NT2/D1 (cell line): ENCODE results near the gene BLID.

Source experiments
- DNase-seq: peaks from one replicate; pipeline ENCODE4 v3.0.0-alpha.2; 2011; ENCODE audit warnings: low read depth, low spot score
- H3K27me3 ChIP-seq: 2 replicates; pipeline ENCODE4 v1.6.0; 2011; ENCODE audit warnings: mild to moderate bottlenecking; ENCODE audit not compliant: insufficient read length, insufficient read depth
- H3K36me3 ChIP-seq: 2 replicates; pipeline ENCODE4 v1.6.1; 2011; ENCODE audit warnings: mild to moderate bottlenecking, low read length, mixed read lengths; ENCODE audit not compliant: insufficient read depth, insufficient read length
- H3K4me1 ChIP-seq: 2 replicates; pipeline ENCODE4 v1.5.1; 2011; ENCODE audit not compliant: insufficient read depth, insufficient read length
- H3K4me3 ChIP-seq: 2 replicates; pipeline ENCODE4 v1.5.1; 2011; ENCODE audit warnings: low read depth; ENCODE audit not compliant: insufficient read length
- H3K9ac ChIP-seq: 2 replicates; pipeline ENCODE4 v1.6.0; 2011; ENCODE audit warnings: low read depth; ENCODE audit not compliant: insufficient read length
- H3K9me3 ChIP-seq: 2 replicates; pipeline ENCODE4 v1.5.1; 2011; ENCODE audit warnings: mild to moderate bottlenecking, low read length; ENCODE audit not compliant: insufficient read depth
- SUZ12 ChIP-seq: IDR thresholded peaks from 2 replicates; pipeline ENCODE4 v1.6.1; 2011; ENCODE audit not compliant: insufficient read length, insufficient read depth; ENCODE audit errors: extremely low read depth
- YY1 ChIP-seq: IDR thresholded peaks from 2 replicates; pipeline ENCODE4 v1.6.1; 2011; ENCODE audit not compliant: insufficient read length, insufficient read depth
- ZNF274 ChIP-seq: IDR thresholded peaks from 2 replicates; pipeline ENCODE4 v1.6.1; 2011; ENCODE audit warnings: mild to moderate bottlenecking, low read depth, low read length

The BLID gene

DNA sequence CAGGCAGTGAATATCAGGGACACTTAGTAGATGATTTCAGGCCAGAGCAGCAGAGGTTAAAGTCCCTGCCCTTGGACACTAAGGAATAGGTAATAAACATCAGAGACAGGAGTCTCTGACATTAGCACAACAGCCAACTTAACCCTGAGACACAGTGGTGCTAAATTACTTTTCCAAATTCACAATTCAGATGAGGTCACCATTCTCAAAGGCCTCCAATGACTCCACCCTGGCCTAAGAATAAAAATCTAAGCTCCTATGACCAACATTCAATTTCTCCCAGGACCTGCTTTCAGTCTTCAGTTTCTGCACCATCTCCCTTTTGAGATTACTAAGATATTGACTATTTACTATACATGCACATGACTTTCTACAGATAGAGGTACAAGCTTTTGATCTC lies 42.0 kb downstream of the BLID start:
- Histone ChIP-seq H3K4me1 (no peaks in the 10 kb centered on the region), H3K36me3 (no peaks in the 10 kb centered on the region), H3K9me3 (no peaks in the 10 kb centered on the region), H3K4me3 (no peak overlapping the region), H3K9ac (no peak overlapping the region), H3K27me3 (no peaks in the 10 kb centered on the region)
- no peak for DNase-seq
- TF ChIP-seq ZNF274 (no peak), YY1 (no peak), SUZ12 (no peak)

DNA sequence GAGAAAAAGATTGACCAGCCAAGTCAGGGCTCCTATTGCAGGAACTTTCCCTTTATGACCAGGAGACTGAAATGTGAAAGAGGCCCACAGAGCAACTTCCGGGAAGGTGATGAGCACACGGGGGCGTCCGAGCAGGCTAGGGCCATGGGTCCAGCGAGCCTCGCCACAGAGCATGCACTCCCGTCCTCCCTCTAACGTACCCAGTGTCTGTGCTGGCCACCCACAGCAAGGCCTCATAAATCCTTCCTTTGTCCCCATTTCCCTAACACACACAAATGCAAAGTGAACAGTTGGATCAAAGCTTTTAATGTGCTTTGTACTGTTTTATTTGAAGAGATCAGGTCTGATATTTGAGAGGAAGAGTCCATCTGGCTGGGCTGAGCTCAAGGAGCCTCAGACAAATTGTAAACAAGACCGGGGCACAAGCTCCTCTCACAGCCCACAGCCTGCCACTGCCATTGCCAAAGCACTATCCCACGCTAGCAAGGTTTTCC lies 44.3 kb downstream of the BLID start:
- Histone ChIP-seq H3K36me3 (no peaks in the 10 kb centered on the region), H3K9me3 (no peaks in the 10 kb centered on the region), H3K4me3 (no peak overlapping the region), H3K27me3 (no peaks in the 10 kb centered on the region), H3K9ac (no peak overlapping the region), H3K4me1 (no peaks in the 10 kb centered on the region)
- TF ChIP-seq SUZ12, result no peak
- no peak for TF ChIP-seq YY1
- TF ChIP-seq ZNF274, result no peak
- DNase-seq, result no peak

DNA sequence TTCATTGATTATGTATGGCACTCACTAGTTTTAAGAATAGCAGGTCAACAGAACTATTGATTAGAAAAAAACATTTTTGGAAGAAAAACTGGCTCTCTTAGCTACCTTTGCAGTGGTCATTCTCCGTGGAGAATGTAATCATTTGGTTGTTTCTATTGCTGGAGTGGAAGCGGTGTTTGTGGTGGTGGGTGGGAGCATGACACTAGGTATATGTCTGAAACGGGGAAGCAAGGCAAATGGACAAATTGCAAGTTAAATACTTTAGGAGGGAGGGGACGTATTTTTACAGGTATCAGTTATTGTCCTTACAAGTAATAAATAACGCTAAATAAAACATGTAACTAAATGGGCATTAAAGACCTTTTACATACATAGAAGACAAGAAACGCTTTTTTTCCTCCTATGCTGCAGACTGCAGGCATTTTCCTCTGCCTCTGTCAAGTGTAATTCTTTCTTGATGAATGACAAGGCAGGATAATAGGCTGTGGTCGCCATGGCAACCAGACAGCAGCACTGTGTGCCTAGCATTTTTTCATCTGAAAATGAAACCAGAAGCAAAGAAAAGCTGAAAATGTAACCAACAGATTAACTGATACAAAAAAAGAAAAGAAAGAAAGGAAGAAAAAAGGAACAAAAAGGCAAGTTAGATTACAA lies 46.2 kb downstream of the BLID start:
- DNase-seq, result peak; percentile 22
- Histone ChIP-seq H3K4me1 (no peaks in the 10 kb centered on the region), H3K27me3 (no peaks in the 10 kb centered on the region), H3K9me3 (no peaks in the 10 kb centered on the region), H3K4me3 (no peak overlapping the region), H3K9ac (no peak overlapping the region), H3K36me3 (no peaks in the 10 kb centered on the region)
- TF ChIP-seq SUZ12 (no peak), ZNF274 (no peak)

DNA sequence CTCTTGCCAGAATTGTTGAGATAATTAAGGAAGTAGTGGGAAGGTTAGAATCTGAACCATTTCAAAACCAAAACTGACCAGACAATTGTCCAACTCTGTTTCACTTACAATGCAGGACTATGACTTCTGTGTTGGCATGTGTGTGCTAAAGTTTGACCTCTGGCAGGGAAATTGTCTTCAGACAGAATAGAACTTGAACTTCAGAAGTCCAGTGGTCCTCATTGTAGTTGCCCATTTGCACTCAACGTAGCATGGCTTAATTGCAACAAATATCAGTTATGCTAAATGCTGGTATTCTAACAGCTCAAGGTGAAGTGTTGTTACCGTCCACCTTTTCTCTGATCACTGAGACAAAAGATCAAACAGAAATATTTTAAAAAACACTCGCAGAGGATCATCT lies 47.2 kb downstream of the BLID start:
- Histone ChIP-seq H3K9me3 (no peaks in the 10 kb centered on the region), H3K4me3 (no peak overlapping the region), H3K9ac (no peak overlapping the region), H3K36me3 (no peaks in the 10 kb centered on the region), H3K27me3 (no peaks in the 10 kb centered on the region), H3K4me1 (no peaks in the 10 kb centered on the region)
- no peak for DNase-seq
- TF ChIP-seq YY1 (no peak), SUZ12 (no peak), ZNF274 (no peak)

DNA sequence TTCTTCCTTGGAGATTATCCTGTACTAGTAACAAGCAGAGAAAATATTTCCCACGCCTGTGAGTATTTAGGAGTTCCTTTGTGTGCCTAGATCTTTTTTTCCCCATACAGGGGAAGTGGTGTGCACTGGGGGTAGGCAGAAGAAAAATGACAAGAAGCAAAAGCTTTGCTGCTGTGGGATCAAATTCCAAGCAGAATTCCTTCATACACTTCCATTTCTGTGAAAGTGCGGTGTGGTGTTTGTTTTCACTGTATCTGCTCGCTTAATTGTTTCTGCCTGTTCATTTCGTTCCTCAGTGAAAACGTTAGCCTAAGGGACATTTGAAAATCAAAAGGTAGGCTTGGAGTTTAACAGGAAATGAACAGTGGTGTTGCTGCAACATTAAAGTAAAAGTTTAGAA lies 47.9 kb downstream of the BLID start:
- Histone ChIP-seq H3K4me3 (no peak overlapping the region), H3K9me3 (no peaks in the 10 kb centered on the region), H3K9ac (no peak overlapping the region), H3K27me3 (no peaks in the 10 kb centered on the region), H3K4me1 (no peaks in the 10 kb centered on the region), H3K36me3 (no peaks in the 10 kb centered on the region)
- no peak for DNase-seq
- no peak for TF ChIP-seq SUZ12
- no peak for TF ChIP-seq YY1
- no peak for TF ChIP-seq ZNF274
